Gastrocnemius medialis (tissue), 4 donors: ENCODE data around the gene SELL.

Source experiments
- POLR2A ChIP-seq, 2 donors: fragments of 450-650 bp; IDR thresholded peaks; one replicate each; pipeline ENCODE4 v1.6.1; 2017; ENCODE audit warnings: antibody characterized with exemption in 2 of 2, mild to moderate bottlenecking in 2 of 2, moderate library complexity in 2 of 2
- TF ChIP-seq, protein P1 (sequence below), 5 experiments: fragments of 450-650 bp in 3 of 5; fragments of 200-600 bp in 2 of 5; sonication (generic) in 2 of 5; IDR thresholded peaks in 4 of 5; conservative IDR thresholded peaks in 1 of 5; 1 replicate in 4 of 5; 2 replicates in 1 of 5; pipeline ENCODE4 v1.5.1; 2016 to 2019; ENCODE audit warnings: antibody characterized with exemption in 5 of 5, mild to moderate bottlenecking in 3 of 5, moderate library complexity in 3 of 5

GRCh38 chr1:169679692-169680091 lies 31.7 kb downstream of the SELL start:
- TF ChIP-seq, protein P1, sequence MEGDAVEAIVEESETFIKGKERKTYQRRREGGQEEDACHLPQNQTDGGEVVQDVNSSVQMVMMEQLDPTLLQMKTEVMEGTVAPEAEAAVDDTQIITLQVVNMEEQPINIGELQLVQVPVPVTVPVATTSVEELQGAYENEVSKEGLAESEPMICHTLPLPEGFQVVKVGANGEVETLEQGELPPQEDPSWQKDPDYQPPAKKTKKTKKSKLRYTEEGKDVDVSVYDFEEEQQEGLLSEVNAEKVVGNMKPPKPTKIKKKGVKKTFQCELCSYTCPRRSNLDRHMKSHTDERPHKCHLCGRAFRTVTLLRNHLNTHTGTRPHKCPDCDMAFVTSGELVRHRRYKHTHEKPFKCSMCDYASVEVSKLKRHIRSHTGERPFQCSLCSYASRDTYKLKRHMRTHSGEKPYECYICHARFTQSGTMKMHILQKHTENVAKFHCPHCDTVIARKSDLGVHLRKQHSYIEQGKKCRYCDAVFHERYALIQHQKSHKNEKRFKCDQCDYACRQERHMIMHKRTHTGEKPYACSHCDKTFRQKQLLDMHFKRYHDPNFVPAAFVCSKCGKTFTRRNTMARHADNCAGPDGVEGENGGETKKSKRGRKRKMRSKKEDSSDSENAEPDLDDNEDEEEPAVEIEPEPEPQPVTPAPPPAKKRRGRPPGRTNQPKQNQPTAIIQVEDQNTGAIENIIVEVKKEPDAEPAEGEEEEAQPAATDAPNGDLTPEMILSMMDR (IDR thresholded peaks at IDR 0.05 in 4 of 5, conservative IDR thresholded peaks at IDR 0.05 in 1 of 5): no peak
- no peak for TF ChIP-seq POLR2A (IDR thresholded peaks at IDR 0.05)
